PC-3 (cell line): ENCODE results near the gene FIBCD1. TPM values are rescaled to one million over a fixed set of nuclear protein-coding genes. Genes with fewer than 3 reads are reported as not detected.

ENCODE experiments used
- ATAC-seq: fragments of 200-7000 bp; cut with Tn5 transposase; 2 replicates; pipeline ENCODE4 v1.9.1; 2020; ENCODE audit warnings: mild to moderate bottlenecking, moderate library complexity
- BruUV-seq: library from RNA; stranded (reverse); fragments of 400-500 nt; replicated peaks from 2 replicates; lab custom pipeline; 2021; lab: Mats Ljungman, UMichigan
- CTCF ChIA-PET: fragments of 300-600 bp; sonication (Branson Sonifier 250); formaldehyde crosslinking; loops from one replicate; lab custom pipeline; 2022; ENCODE audit warnings: antibody characterized with exemption; lab: Charles Lee
- POLR2A ChIA-PET: fragments of 300-600 bp; sonication (Branson Sonifier 250); formaldehyde crosslinking; loops from one replicate; lab custom pipeline; 2022; ENCODE audit warnings: antibody characterized with exemption; ENCODE audit not compliant: unreplicated experiment; lab: Charles Lee
- DNase-seq: peaks from one replicate; pipeline ENCODE4 v3.0.0-alpha.2; 2015
- H2AFZ ChIP-seq: fragments of 300-600 bp; sonication (generic); 2 replicates; pipeline ENCODE4 v1.6.0; 2016; ENCODE audit warnings: antibody characterized with exemption, low read length
- H3F3A ChIP-seq: fragments of 300-600 bp; sonication (generic); one replicate; pipeline ENCODE4 v1.6.0; 2017; ENCODE audit warnings: antibody characterized with exemption, low read length, control low read depth, mild to moderate bottlenecking; ENCODE audit not compliant: unreplicated experiment
- H3K27ac ChIP-seq: fragments of 300-600 bp; sonication (generic); 2 replicates; pipeline ENCODE4 v1.5.1; 2016; ENCODE audit warnings: mild to moderate bottlenecking, low read length
- H3K27me3 ChIP-seq: fragments of 300-600 bp; sonication (generic); 2 replicates; pipeline ENCODE4 v1.6.1; 2016; ENCODE audit warnings: low read length, mixed read lengths
- H3K36me3 ChIP-seq: fragments of 300-600 bp; sonication (generic); 2 replicates; pipeline ENCODE4 v1.6.1; 2016; ENCODE audit warnings: low read depth, mixed run types, low read length, mixed read lengths
- H3K4me1 ChIP-seq: fragments of 300-600 bp; sonication (generic); 2 replicates; pipeline ENCODE4 v1.5.1; 2016; ENCODE audit warnings: low read length; ENCODE audit not compliant: insufficient read depth
- H3K4me2 ChIP-seq: fragments of 300-600 bp; sonication (generic); 2 replicates; pipeline ENCODE4 v1.6.0; 2016; ENCODE audit warnings: low read length
- H3K4me3 ChIP-seq: fragments of 300-600 bp; sonication (generic); 2 replicates; pipeline ENCODE4 v1.5.1; 2016; ENCODE audit warnings: mild to moderate bottlenecking, low read length, mixed read lengths
- H3K79me2 ChIP-seq: fragments of 300-600 bp; sonication (generic); 2 replicates; pipeline ENCODE4 v1.6.1; 2017; ENCODE audit warnings: low read length, mixed read lengths
- H3K9ac ChIP-seq: fragments of 300-600 bp; sonication (generic); 2 replicates; pipeline ENCODE4 v1.6.0; 2016; ENCODE audit warnings: mild to moderate bottlenecking, low read length
- H3K9me2 ChIP-seq: fragments of 300-600 bp; sonication (generic); replicated peaks from 2 replicates; pipeline ENCODE4 v1.6.1; 2016; ENCODE audit warnings: mixed run types, low read length, mixed read lengths
- H3K9me3 ChIP-seq: fragments of 300-600 bp; sonication (generic); 2 replicates; pipeline ENCODE4 v1.6.1; 2016; ENCODE audit warnings: low read length, mixed read lengths
- H4K20me1 ChIP-seq: fragments of 300-600 bp; sonication (generic); 2 replicates; pipeline ENCODE4 v1.6.1; 2016; ENCODE audit warnings: low read length, mixed read lengths
- EZH2 ChIP-seq: fragments of 300-600 bp; sonication (generic); IDR thresholded peaks from one replicate; pipeline ENCODE4 v1.6.1; 2017; ENCODE audit warnings: antibody characterized with exemption, mild to moderate bottlenecking, low read length; ENCODE audit not compliant: unreplicated experiment
- EZH2phosphoT487 ChIP-seq: fragments of 300-600 bp; sonication (generic); IDR thresholded peaks from 2 replicates; pipeline ENCODE4 v1.6.1; 2018; ENCODE audit warnings: mild to moderate bottlenecking, antibody characterized with exemption, low read length, borderline replicate concordance
- intact Hi-C: fragments of 100-400 bp; cut with micrococcal nuclease; formaldehyde crosslinking; loops from 2 replicates; pipeline ENCODE4 v1.9.0; 2023
- total RNA-seq: library from RNA; depleted of rRNA; stranded (reverse); fragments of >200 nt; gene quantifications from 2 replicates; pipeline ENCODE4 v1.2.3, GENCODE V29; 2014
- TF ChIP-seq, protein P1 (sequence below): fragments of 300-600 bp; sonication (generic); conservative IDR thresholded peaks from 2 replicates; pipeline ENCODE4 v1.5.1; 2017; ENCODE audit warnings: antibody characterized with exemption, low read depth, mild to moderate bottlenecking, low read length

Gene FIBCD1
- total RNA-seq, 1 experiment from 2014 or later, result 8.9 TPM

DNA sequence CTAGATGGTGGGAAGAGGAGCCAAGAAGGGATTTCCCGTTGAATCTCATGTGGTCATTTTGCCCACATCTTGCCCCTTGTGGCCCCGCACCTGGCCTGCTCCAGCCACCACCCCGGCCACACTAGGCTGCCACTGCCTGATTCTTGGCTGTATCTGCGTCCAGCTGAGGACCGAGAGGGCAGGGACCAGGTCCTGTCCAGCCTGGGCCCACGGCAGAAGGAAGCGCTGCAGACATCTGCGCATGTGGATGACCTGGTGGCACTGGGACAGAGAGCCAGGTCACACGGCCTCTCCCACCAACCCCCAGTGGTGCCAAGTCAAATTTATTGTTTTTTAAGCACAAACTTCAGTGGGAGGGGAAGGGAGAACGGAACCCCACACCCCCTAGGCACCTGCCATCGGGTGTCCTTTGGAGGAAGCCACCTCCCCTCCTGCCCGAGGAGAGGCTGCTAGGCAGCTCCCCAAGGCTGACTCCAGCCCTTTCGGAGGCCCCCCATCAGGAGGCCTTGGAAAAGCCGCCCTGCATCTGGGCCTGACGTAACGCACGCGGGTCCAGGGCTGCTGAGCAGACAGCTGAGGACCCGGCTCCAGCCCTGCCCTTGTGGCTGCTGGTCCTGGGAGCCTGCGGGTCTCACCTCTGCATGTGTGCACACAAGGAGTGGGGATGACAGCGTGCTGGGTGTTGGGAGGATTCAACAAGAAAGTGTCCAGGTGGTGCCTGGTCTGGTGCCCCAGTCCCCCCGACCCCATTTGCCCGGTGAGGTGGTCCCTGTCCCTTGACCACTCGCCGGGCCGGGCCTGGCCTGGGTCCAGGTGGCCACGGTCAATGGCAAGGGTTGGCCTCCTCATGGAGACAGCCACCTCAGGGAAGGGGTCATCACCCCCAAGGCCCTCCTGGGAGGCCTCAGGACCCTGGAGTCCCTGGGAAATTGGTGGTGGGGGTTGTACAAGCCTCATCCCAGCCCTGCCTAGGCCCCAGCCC is 36.6 kb downstream of the FIBCD1 start:
- H3K4me1 ChIP-seq, result no peaks in the 10 kb centered on the region
- DNase-seq (no peak), ATAC-seq (no peak)
- H3K79me2 ChIP-seq, result no peaks in the 10 kb centered on the region
- TF ChIP-seq, protein P1, sequence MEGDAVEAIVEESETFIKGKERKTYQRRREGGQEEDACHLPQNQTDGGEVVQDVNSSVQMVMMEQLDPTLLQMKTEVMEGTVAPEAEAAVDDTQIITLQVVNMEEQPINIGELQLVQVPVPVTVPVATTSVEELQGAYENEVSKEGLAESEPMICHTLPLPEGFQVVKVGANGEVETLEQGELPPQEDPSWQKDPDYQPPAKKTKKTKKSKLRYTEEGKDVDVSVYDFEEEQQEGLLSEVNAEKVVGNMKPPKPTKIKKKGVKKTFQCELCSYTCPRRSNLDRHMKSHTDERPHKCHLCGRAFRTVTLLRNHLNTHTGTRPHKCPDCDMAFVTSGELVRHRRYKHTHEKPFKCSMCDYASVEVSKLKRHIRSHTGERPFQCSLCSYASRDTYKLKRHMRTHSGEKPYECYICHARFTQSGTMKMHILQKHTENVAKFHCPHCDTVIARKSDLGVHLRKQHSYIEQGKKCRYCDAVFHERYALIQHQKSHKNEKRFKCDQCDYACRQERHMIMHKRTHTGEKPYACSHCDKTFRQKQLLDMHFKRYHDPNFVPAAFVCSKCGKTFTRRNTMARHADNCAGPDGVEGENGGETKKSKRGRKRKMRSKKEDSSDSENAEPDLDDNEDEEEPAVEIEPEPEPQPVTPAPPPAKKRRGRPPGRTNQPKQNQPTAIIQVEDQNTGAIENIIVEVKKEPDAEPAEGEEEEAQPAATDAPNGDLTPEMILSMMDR, result no peak
- TF ChIP-seq EZH2, result no peak
- no peak for TF ChIP-seq EZH2phosphoT487
- BruUV-seq, result no TSS peak
- POLR2A ChIA-PET, result no interaction called here
- H3F3A ChIP-seq, result no peaks in the 10 kb centered on the region
- H3K9ac ChIP-seq, result no peak overlapping the region
- no peaks in the 10 kb centered on the region for H4K20me1 ChIP-seq
- no peaks in the 10 kb centered on the region for H3K9me3 ChIP-seq
- no peaks in the 10 kb centered on the region for H3K27me3 ChIP-seq
- H3K9me2 ChIP-seq, result no peaks in the 10 kb centered on the region
- H3K4me2 ChIP-seq, result no peak overlapping the region
- CTCF ChIA-PET, result no interaction called here
- no peaks in the 10 kb centered on the region for H3K36me3 ChIP-seq
- no peak overlapping the region for H2AFZ ChIP-seq
- no peak overlapping the region for H3K27ac ChIP-seq
- intact Hi-C loops, result no loop called here
- no peak overlapping the region for H3K4me3 ChIP-seq

DNA sequence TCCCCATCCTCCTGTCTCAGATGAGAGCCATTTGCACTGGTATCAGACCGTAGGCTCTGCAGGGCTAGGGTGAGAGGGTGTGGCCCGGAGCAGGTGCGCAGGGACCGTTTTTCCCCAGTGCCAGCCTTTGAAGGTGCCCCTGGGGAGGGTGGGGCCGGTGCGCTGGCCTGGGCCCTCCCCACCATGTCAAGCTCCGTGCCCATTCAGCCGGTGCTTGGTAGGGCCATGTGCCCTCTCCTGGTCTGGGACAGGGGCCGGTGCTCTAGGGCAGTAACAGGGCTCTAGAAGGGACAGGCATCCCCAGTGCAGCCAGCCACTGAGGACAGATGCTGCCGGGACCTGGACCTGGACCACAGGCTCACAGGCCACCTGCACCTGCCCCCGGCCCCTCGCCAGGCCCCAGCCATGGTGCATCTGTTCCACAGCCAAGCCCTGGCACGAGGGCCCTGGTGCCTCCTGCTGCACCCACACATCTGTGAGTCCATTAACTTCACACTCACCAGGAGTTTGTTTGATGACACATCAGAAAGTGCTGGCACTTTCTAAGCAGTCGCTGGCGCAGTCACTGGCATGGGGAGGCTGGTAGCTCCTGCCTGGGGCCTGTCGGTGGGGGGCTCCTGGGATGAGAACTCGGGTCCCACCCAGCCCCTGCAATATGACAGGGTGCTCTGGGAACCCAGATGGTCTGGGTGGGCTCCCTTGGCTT is 37.4 kb downstream of the FIBCD1 start:
- Histone ChIP-seq H3K36me3 (no peaks in the 10 kb centered on the region), H3K27me3 (no peaks in the 10 kb centered on the region), H3K4me3 (no peak overlapping the region), H3K79me2 (no peaks in the 10 kb centered on the region), H3K9ac (no peak overlapping the region), H2AFZ (no peak overlapping the region), H3K27ac (no peak overlapping the region), H4K20me1 (no peaks in the 10 kb centered on the region), H3F3A (no peaks in the 10 kb centered on the region), H3K4me1 (no peaks in the 10 kb centered on the region), H3K9me3 (no peaks in the 10 kb centered on the region), H3K9me2 (no peaks in the 10 kb centered on the region), H3K4me2 (no peak overlapping the region)
- DNase-seq (no peak), ATAC-seq (no peak; the same call in 1 of the 2 replicates)
- ChIA-PET POLR2A (no interaction called here), CTCF (no interaction called here)
- intact Hi-C loops, result no loop called here
- BruUV-seq, result no TSS peak
- TF ChIP-seq EZH2phosphoT487 (no peak), EZH2 (no peak)
- TF ChIP-seq, protein P1, result no peak
